ENCODE results near the gene KHDC1. TPM values are rescaled to one million over a fixed set of nuclear protein-coding genes. Genes with fewer than 3 reads are reported as not detected.
"Not testable (repeated sequence)": the region's sequence is repeated elsewhere in the genome, so short reads cannot be mapped to it uniquely, and the experiment has no call there.

The KHDC1 gene
- total RNA-seq, 1 donor from 2014 or later = 0.98 TPM

- Histone ChIP-seq H3K4me1 (peaks cover 6% of the 10 kb centered on the region), H3K27ac (no peak overlapping the region), H3K9me3 (no peaks in the 10 kb centered on the region), H3K4me3 (no peak overlapping the region), H3K36me3 (no peaks in the 10 kb centered on the region), H3K27me3 (no peaks in the 10 kb centered on the region)
- TF ChIP-seq CTCF (IDR thresholded peaks at IDR 0.05) (no peak), POLR2AphosphoS5 (IDR thresholded peaks at IDR 0.05; ENCODE audit: insufficient read depth in 1 of 2, low read depth in 1 of 2) (no peak), POLR2A (IDR thresholded peaks at IDR 0.05) (no peak)
- DNase-seq (ENCODE audit: extremely low spot score in 2 of 2) = no peak
- intact Hi-C loops (cut with DNase I) = no loop called here
These were observed 4.3 kb downstream of the KHDC1 start for GRCh38 chr6:73258721-73259120.

- H3K27me3 ChIP-seq; H3K4me3 ChIP-seq; H3K9me3 ChIP-seq; intact Hi-C loops (cut with DNase I); H3K4me1 ChIP-seq; H3K27ac ChIP-seq; H3K36me3 ChIP-seq; DNase-seq (ENCODE audit: extremely low spot score in 2 of 2): not testable (repeated sequence)
These were observed 8.7 kb downstream of the KHDC1 start for GRCh38 chr6:73254323-73254722.

- no peak overlapping the region for H3K4me3 ChIP-seq
- no peaks in the 10 kb centered on the region for H3K4me1 ChIP-seq
- TF ChIP-seq CTCF (IDR thresholded peaks at IDR 0.05) = no peak
- TF ChIP-seq POLR2A (IDR thresholded peaks at IDR 0.05) = no peak
- TF ChIP-seq POLR2AphosphoS5 (IDR thresholded peaks at IDR 0.05; ENCODE audit: insufficient read depth in 1 of 2, low read depth in 1 of 2) = no peak
- no peaks in the 10 kb centered on the region for H3K9me3 ChIP-seq
- no peaks in the 10 kb centered on the region for H3K36me3 ChIP-seq
- DNase-seq (ENCODE audit: extremely low spot score in 2 of 2) = no peak
- H3K27me3 ChIP-seq = no peaks in the 10 kb centered on the region
- H3K27ac ChIP-seq = no peak overlapping the region
- intact Hi-C loops (cut with DNase I) = no loop called here
These were observed 10.3 kb downstream of the KHDC1 start for GRCh38 chr6:73252703-73253102.

- Histone ChIP-seq H3K27ac (no peak overlapping the region), H3K4me3 (no peak overlapping the region), H3K9me3 (no peaks in the 10 kb centered on the region), H3K36me3 (no peaks in the 10 kb centered on the region), H3K4me1 (no peaks in the 10 kb centered on the region), H3K27me3 (no peaks in the 10 kb centered on the region)
- intact Hi-C loops (cut with DNase I) = no loop called here
- DNase-seq (ENCODE audit: extremely low spot score in 2 of 2) = no peak
- TF ChIP-seq POLR2A (IDR thresholded peaks at IDR 0.05) = no peak
- no peak for TF ChIP-seq CTCF (IDR thresholded peaks at IDR 0.05)
- TF ChIP-seq POLR2AphosphoS5 (IDR thresholded peaks at IDR 0.05; ENCODE audit: insufficient read depth in 1 of 2, low read depth in 1 of 2) = no peak
These were observed 13.0 kb downstream of the KHDC1 start for GRCh38 chr6:73250016-73250415.

GRCh38 chr6:73248192-73248903 lies 14.6 kb downstream of the KHDC1 start:
- H3K27me3 ChIP-seq = no peaks in the 10 kb centered on the region
- H3K4me1 ChIP-seq = no peaks in the 10 kb centered on the region
- no peaks in the 10 kb centered on the region for H3K9me3 ChIP-seq
- DNase-seq (ENCODE audit: extremely low spot score in 2 of 2) = no peak
- no peak for TF ChIP-seq CTCF (IDR thresholded peaks at IDR 0.05)
- TF ChIP-seq POLR2AphosphoS5 (IDR thresholded peaks at IDR 0.05; ENCODE audit: insufficient read depth in 1 of 2, low read depth in 1 of 2) = no peak
- no peak for TF ChIP-seq POLR2A (IDR thresholded peaks at IDR 0.05)
- H3K27ac ChIP-seq = no peak overlapping the region
- H3K36me3 ChIP-seq = no peaks in the 10 kb centered on the region
- no peak overlapping the region for H3K4me3 ChIP-seq
- intact Hi-C loops (cut with DNase I) = no loop called here
